Progenitor cell of endocrine pancreas (in vitro differentiated cells): ENCODE measurements around the gene TRMT61A. TPM values are rescaled to one million over a fixed set of nuclear protein-coding genes. Genes with fewer than 3 reads are reported as not detected.
A peak's percentile ranks its signal among the peaks of the same experiment; 100 is the strongest.

ENCODE experiments used
- DNase-seq: peaks from one replicate; pipeline ENCODE4 v3.0.0; 2021; ENCODE audit warnings: low spot score; ENCODE audit not compliant: unreplicated experiment
- H3K27ac Mint-ChIP-seq: 2 replicates; pipeline ENCODE4 v1.8.0; 2021; ENCODE audit warnings: mild to moderate bottlenecking, moderate library complexity, mixed read lengths
- H3K27me3 Mint-ChIP-seq: 2 replicates; pipeline ENCODE4 v1.8.0; 2021; ENCODE audit warnings: mixed read lengths
- H3K36me3 Mint-ChIP-seq: 2 replicates; pipeline ENCODE4 v1.8.0; 2022; ENCODE audit warnings: mixed read lengths; ENCODE audit not compliant: insufficient read depth
- H3K4me1 Mint-ChIP-seq: 2 replicates; pipeline ENCODE4 v1.8.0; 2021; ENCODE audit warnings: low read depth, mixed read lengths
- H3K4me3 Mint-ChIP-seq: 2 replicates; pipeline ENCODE4 v1.8.0; 2021; ENCODE audit warnings: low read depth, mild to moderate bottlenecking, moderate library complexity, mixed read lengths
- H3K9me3 Mint-ChIP-seq: 2 replicates; pipeline ENCODE4 v1.8.0; 2021; ENCODE audit warnings: low read depth, mixed read lengths
- CTCF ChIP-seq: fragments of 200-600 bp; sonication (generic); IDR thresholded peaks from one replicate; pipeline ENCODE4 v1.5.0; 2021; ENCODE audit warnings: antibody characterized with exemption, mild to moderate bottlenecking; ENCODE audit not compliant: unreplicated experiment
- total RNA-seq: library from RNA; stranded (reverse); gene quantifications from 2 replicates; pipeline ENCODE4 v1.2.1, GENCODE V29; 2021

Gene TRMT61A
- total RNA-seq, 1 donor from 2014 or later = 10.3 TPM

- peaks cover 16% of the 10 kb centered on the region for H3K4me1 Mint-ChIP-seq
- peak overlapping the region; percentile 92 for H3K27ac Mint-ChIP-seq
- TF ChIP-seq CTCF = no peak
- no peaks in the 10 kb centered on the region for H3K27me3 Mint-ChIP-seq
- peak overlapping the region; percentile 70 for H3K4me3 Mint-ChIP-seq
- H3K36me3 Mint-ChIP-seq = peaks cover 9% of the 10 kb centered on the region
- no peaks in the 10 kb centered on the region for H3K9me3 Mint-ChIP-seq
- DNase-seq = no peak
Measured at GRCh38 chr14:103519043-103519836, 9.8 kb upstream of the TRMT61A start.

- no peak for DNase-seq
- H3K36me3 Mint-ChIP-seq = peaks cover 9% of the 10 kb centered on the region
- no peak for TF ChIP-seq CTCF
Measured at GRCh38 chr14:103519837-103520212, 9.2 kb upstream of the TRMT61A start.

GRCh38 chr14:103520269-103520656 is 8.7 kb upstream of the TRMT61A start:
- DNase-seq = no peak
- Mint-ChIP-seq H3K36me3 (peaks cover 9% of the 10 kb centered on the region), H3K27ac (peak overlapping the region; percentile 87), H3K27me3 (no peaks in the 10 kb centered on the region), H3K9me3 (no peaks in the 10 kb centered on the region), H3K4me3 (peak overlapping the region; percentile 70), H3K4me1 (peaks cover 26% of the 10 kb centered on the region)
- no peak for TF ChIP-seq CTCF

More at GRCh38 chr14:103519837-103520212, 9.2 kb upstream of the TRMT61A start:
- H3K27me3 Mint-ChIP-seq = no peaks in the 10 kb centered on the region
- H3K4me3 Mint-ChIP-seq = peak overlapping the region; percentile 70
- peaks cover 22% of the 10 kb centered on the region for H3K4me1 Mint-ChIP-seq
- H3K9me3 Mint-ChIP-seq = no peaks in the 10 kb centered on the region
- peak overlapping the region; percentile 87 for H3K27ac Mint-ChIP-seq

- peak overlapping the region; percentile 66 for H3K4me3 Mint-ChIP-seq
- H3K4me1 Mint-ChIP-seq = peaks cover 32% of the 10 kb centered on the region
Measured at GRCh38 chr14:103520657-103521437, 8.1 kb upstream of the TRMT61A start.

More at GRCh38 chr14:103520657-103521437, 8.1 kb upstream of the TRMT61A start:
- Mint-ChIP-seq H3K36me3 (peaks cover 9% of the 10 kb centered on the region), H3K27me3 (no peaks in the 10 kb centered on the region), H3K9me3 (no peaks in the 10 kb centered on the region), H3K27ac (no peak overlapping the region)
- DNase-seq = peak; percentile 83
- peak; percentile 61 for TF ChIP-seq CTCF
